Activated CD4-positive, alpha-beta memory T cell treated with anti-CD3 and anti-CD28 coated beads for 36 hours (primary cell): ENCODE results near the gene UPK1B. TPM values are rescaled to one million over a fixed set of nuclear protein-coding genes. Genes with fewer than 3 reads are reported as not detected.
"Not testable (repeated sequence)": the region's sequence is repeated elsewhere in the genome, so short reads cannot be mapped to it uniquely, and the experiment has no call there.

ENCODE experiments used
- CTCF ChIA-PET: fragments of 350-600 bp; sonication (Branson Sonifier 250); formaldehyde crosslinking; loops from one replicate; lab custom pipeline; 2021; ENCODE audit warnings: antibody characterized with exemption, inconsistent platforms; lab: Charles Lee
- POLR2A ChIA-PET: fragments of 350-600 bp; sonication (Branson Sonifier 250); formaldehyde crosslinking; loops from one replicate; lab custom pipeline; 2021; ENCODE audit warnings: antibody characterized with exemption; lab: Charles Lee
- DNase-seq: peaks from one replicate; pipeline ENCODE4 v3.0.0-alpha.2; 2020
- H3K27ac Mint-ChIP-seq: one replicate; pipeline ENCODE4 v1.8.0; 2021; ENCODE audit warnings: mixed read lengths
- H3K27me3 Mint-ChIP-seq: one replicate; pipeline ENCODE4 v1.8.0; 2021; ENCODE audit warnings: mixed read lengths
- H3K36me3 Mint-ChIP-seq: one replicate; pipeline ENCODE4 v1.8.0; 2021; ENCODE audit warnings: mixed read lengths
- H3K4me1 Mint-ChIP-seq: one replicate; pipeline ENCODE4 v1.8.0; 2021; ENCODE audit warnings: low read depth, mixed read lengths
- H3K4me3 Mint-ChIP-seq: one replicate; pipeline ENCODE4 v1.8.0; 2021; ENCODE audit warnings: mild to moderate bottlenecking, mixed read lengths
- H3K9me3 Mint-ChIP-seq: one replicate; pipeline ENCODE4 v1.8.0; 2021; ENCODE audit warnings: mixed read lengths
- intact Hi-C: fragments of 100-400 bp; cut with micrococcal nuclease; formaldehyde crosslinking; loops from one replicate; pipeline ENCODE4 v1.15.1; 2023
- total RNA-seq, 2 experiments: library from RNA; stranded (reverse); gene quantifications; one replicate each; pipeline ENCODE4 v1.2.3, GENCODE V29; 2021

The UPK1B gene
- not detected for total RNA-seq

DNA sequence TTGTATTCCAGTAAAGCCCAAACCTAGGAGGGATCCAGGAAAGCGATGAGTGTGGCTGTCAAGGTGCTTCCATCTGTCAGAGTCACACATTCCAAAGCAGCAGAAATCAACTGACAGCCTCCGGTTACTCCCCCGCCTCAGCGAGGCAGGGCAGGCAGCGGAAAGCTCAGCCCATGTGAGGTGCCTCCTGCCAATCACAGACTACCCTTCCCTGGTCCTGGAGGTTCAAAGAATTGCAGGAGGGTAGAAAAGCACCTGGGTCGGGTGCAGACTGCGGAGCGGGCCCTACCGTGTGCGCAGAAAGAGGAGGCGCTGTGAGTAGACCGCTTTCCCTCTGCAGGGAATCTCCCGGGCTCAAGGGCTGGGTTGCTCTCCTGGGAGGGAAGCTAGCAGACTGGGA, at the start of gene UPK1B:
TSS of gene UPK1B (plus strand) at position 274 of the 400 bp plus-strand sequence. CDS start 13,144 bp downstream, outside the sequence.
- Mint-ChIP-seq H3K27me3 (peaks cover 2% of the 10 kb centered on the region), H3K4me1 (no peaks in the 10 kb centered on the region), H3K27ac (no peak within 1 kb of the TSS), H3K9me3 (no peaks in the 10 kb centered on the region), H3K4me3 (no peak within 1 kb of the TSS), H3K36me3 (no peaks in the 10 kb centered on the region)
- intact Hi-C loops: no loop called here
- no peak for DNase-seq
- ChIA-PET CTCF (no interaction called here), POLR2A (no interaction called here)

DNA sequence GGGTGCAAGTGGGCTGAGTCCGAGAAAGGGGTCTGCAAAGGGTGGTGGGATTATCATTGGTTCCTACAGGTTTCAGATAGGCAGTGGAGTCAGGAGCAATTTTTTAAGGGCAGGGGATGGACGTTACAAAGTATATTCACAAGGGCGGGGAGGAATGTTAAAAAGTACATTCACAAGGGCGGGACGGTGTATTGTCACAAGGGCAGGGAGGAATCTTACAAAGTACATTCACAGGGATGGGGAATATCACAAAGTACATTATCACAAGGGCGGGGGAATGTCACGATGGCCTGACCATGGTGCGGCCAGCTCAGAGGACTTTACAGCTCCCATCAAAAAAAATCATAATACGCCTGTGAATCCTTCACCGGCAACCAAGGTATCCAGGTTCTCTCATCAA, 48.1 kb upstream of the UPK1B start:
- Mint-ChIP-seq H3K36me3 (no peaks in the 10 kb centered on the region), H3K4me1 (no peaks in the 10 kb centered on the region), H3K9me3 (no peaks in the 10 kb centered on the region), H3K27me3 (peaks cover 11% of the 10 kb centered on the region), H3K27ac (no peak overlapping the region), H3K4me3 (no peak overlapping the region)
- intact Hi-C loops: no loop called here
- DNase-seq: no peak
- ChIA-PET POLR2A (no interaction called here), CTCF (no interaction called here)

DNA sequence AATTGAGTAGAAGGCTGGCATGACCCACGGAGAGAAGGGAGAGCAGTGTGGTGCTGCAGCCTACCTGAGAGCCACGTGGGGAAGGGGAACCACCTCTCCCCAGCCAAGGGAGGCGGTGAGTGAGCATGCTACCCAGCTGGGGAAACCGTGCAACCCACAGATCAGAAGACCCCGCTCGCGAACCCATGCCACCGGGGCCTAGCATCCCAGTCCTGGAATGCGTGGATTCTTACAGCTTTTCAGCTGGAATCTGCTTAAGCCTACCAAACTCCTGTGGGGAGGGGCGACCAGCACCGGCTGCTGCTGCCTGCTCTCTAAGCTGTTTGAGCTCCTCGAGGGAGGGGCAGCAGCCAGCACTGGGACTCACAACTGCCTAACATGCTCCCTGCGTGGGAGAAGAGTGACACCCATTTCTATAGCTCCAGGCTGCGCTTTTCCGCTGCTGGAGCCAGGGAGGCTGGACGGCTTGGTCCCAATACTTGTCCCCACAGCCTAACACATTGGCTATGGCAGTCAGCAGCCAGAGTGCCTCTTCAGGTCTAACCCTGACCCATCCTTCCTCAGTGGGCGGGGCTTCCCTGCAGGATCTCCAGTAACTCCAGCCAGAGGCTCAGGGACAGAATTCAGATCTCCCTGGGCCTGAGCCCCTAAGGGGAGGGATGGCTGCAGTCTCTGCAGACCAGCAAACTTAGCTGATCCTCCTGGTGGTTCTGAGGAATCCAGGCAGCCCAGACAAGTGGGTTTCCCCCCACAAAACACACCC, 47.5 kb upstream of the UPK1B start:
- Mint-ChIP-seq H3K27ac (no peak overlapping the region), H3K4me3 (no peak overlapping the region), H3K27me3 (peaks cover 11% of the 10 kb centered on the region), H3K9me3 (no peaks in the 10 kb centered on the region), H3K4me1 (no peaks in the 10 kb centered on the region), H3K36me3 (no peaks in the 10 kb centered on the region)
- CTCF ChIA-PET: no interaction called here
- DNase-seq: no peak
- POLR2A ChIA-PET: no interaction called here
- intact Hi-C loops: no loop called here

DNA sequence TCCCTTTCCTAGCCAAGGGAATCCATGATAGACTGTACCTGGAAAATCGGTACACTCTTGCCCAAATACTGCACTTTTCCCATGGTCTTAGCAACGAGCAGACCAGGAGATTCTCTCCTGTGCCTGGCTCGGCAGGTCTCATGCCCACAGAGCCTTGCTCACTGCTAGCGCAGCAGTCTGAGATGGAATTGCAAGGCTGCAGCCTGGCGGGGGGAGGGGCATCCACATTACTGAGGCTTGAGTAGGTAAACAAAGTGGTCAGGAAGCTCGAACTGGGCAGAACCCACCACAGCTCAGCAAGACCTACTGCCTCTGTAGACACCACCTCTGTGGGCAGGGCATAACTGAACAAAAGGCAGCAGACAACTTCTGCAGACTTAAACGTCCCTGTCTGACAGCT, 43.1 kb upstream of the UPK1B start:
- H3K4me1 Mint-ChIP-seq, H3K27me3 Mint-ChIP-seq, H3K27ac Mint-ChIP-seq, intact Hi-C loops, H3K36me3 Mint-ChIP-seq, CTCF ChIA-PET, POLR2A ChIA-PET, H3K9me3 Mint-ChIP-seq, H3K4me3 Mint-ChIP-seq, DNase-seq: not testable (repeated sequence)

DNA sequence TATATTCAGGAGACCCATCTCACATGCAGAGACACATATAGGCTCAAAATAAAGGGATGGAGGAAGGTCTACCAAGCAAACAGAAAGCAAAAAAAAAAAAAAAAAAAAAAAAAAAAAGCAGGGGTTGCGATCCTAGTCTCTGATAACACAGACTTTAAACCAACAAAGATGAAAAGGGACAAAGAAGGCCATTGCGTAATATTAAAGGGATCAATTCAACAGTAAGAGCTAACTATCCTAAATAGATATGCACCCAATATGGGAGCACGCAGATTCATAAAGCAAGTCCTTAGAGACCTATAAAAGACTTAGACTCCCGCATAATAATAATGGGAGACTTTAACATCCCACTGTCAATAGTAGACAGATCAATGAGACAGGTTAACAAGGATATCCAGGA, 41.1 kb upstream of the UPK1B start:
- H3K36me3 Mint-ChIP-seq, DNase-seq, H3K9me3 Mint-ChIP-seq, H3K4me3 Mint-ChIP-seq, H3K27ac Mint-ChIP-seq, CTCF ChIA-PET, H3K27me3 Mint-ChIP-seq, intact Hi-C loops, H3K4me1 Mint-ChIP-seq, POLR2A ChIA-PET: not testable (repeated sequence)

DNA sequence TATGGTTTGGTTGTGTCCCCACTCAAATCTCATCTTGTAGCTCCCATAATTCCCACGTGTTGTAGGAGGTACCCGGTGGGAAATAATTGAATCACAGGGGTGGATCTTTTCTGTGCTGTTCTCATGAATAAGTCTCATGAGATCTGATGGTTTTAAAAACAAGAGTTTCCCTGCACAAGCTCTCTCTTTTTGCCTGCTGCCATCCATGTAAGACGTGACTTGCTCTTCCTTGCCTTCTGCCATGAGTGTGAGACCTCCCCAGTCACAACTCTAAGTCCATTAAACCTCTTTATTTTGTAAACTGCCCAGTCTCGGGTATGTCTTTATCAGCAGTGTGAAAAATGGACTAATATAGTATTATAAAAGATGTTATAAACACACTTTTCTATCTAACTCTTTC, 34.0 kb upstream of the UPK1B start:
- DNase-seq, H3K27ac Mint-ChIP-seq, intact Hi-C loops, CTCF ChIA-PET, H3K9me3 Mint-ChIP-seq, H3K4me1 Mint-ChIP-seq, H3K4me3 Mint-ChIP-seq, H3K27me3 Mint-ChIP-seq, H3K36me3 Mint-ChIP-seq, POLR2A ChIA-PET: not testable (repeated sequence)

DNA sequence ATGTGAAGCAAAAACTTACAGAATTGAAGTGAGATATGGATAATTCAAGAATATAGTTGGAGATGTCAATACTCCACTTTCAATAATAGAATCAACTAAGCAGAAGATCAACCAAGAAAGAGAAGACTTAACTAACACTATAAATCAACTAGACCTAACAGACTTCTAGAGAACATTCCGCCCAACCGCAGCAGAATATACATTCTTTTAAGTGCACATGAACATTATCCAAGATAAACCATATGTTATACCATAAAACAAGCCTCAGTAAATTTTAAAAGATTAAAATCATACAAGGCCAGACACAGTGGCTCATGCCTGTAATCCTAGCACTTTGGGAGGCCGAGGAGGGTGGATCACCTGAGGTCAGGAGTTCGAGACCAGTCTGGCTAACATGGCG, 32.9 kb upstream of the UPK1B start:
- Mint-ChIP-seq H3K36me3 (no peaks in the 10 kb centered on the region), H3K27ac (no peak overlapping the region), H3K4me3 (no peak overlapping the region), H3K4me1 (no peaks in the 10 kb centered on the region), H3K27me3 (no peaks in the 10 kb centered on the region), H3K9me3 (no peaks in the 10 kb centered on the region)
- intact Hi-C loops: no loop called here
- no peak for DNase-seq
- CTCF ChIA-PET: no interaction called here
- POLR2A ChIA-PET: no interaction called here

DNA sequence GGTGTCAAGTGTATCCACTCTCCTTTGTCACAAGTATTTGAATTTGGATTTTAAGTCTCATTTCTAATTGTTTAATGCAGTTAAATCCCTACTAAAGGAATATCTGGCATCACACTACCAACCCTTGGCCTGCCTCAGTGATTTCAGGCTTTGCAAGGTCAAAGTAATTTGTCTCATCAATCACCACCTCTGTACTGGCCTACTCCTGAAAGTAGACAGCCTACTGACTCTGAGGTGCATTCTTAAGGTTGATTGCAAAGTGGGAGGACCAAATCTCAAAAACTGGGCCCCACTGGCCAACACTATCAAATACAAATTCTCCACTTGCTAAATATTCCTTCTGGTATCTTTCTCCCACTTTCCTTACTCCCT, 28.3 kb upstream of the UPK1B start:
- CTCF ChIA-PET: interaction anchor here (0.7 to 6.2 kb wide), 2 partner anchors 96 to 536 kb away, joined by 3 to 73 read pairs; partner anchors contain the start of gene B4GALT4

DNA sequence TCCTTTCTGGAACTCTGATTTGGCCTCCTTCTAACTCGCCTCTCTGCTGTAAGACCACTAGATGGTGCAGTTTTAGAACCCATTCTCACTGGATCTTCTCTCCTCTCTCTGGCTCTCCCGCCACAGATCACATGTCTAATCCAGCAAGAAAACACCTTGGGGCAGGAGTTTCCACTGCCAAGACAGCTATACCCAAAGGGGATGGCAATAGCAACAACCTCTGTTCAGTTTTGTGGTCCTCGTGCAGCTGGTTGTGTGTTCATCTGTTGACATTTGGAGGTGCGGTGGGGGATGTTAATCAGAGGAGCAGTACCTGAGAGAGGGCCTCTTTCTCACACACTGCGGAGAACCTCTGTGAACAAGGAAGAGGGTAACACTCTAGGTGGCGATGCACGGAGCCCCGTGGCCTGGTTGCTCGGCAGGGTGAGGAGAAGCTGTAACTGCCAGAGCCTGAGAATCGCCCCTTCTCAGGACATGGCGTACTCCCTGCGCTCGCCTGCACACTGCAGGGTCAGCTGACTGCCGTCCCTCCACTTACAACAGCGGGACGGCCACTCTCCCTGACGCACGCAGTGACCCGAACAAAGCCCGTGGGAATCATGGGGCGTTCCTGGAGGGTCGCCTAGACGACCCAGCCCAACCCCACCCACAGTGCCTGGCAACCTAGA, 27.8 kb upstream of the UPK1B start, which contains the start of gene TEX55:
TSS of gene TEX55 (plus strand) at position 666 of the 668 bp plus-strand sequence. CDS start 25 bp downstream, outside the sequence.
- Mint-ChIP-seq H3K36me3 (no peaks in the 10 kb centered on the region), H3K27me3 (no peaks in the 10 kb centered on the region)
- POLR2A ChIA-PET: no interaction called here

More for the DNA sequence above, 28.3 kb upstream of the UPK1B start:
- Mint-ChIP-seq H3K36me3 (no peaks in the 10 kb centered on the region), H3K4me1 (no peaks in the 10 kb centered on the region), H3K27ac (no peak overlapping the region), H3K4me3 (no peak overlapping the region), H3K27me3 (no peaks in the 10 kb centered on the region), H3K9me3 (no peaks in the 10 kb centered on the region)
- no peak for DNase-seq
- POLR2A ChIA-PET: no interaction called here
- intact Hi-C loops: loop anchor here (1.0 kb wide), 1 partner anchor 96 kb away; no protein-coding TSS in a partner anchor

DNA sequence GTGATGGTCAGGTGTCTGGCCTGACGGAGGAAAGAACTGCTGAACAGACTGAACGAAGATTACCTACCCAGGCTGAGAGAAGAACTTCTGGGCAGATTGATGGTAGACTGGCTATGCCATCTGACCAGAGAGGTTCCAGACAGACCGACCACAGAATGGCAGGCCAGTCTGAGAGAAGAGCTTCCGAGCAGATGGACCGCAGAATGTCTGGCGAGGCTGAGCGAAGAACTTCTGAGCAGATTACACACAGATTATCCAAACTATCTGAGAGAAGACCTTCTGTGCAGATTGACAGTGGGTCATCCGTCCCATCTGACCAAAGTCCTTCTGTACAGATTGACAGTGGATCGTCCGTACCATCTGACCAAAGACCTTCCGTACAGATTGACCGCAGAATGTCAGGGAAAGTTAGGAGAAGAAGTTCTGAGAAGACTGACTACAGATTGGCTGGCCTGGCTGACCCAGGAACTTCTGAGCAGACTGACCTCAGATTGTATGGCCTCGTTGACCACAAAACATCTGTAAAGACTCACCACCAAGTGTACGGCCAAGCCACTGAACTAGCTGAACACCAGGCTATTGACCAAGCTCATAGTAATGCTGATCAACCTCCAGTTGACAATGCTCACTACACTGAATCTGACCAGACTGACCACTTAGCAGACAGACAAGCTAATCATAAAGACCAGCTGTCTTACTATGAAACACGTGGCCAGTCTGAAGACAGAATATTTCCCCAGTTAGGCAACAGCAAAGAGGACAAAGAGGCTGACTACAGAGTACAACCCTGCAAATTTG, 26.6 kb upstream of the UPK1B start:
- POLR2A ChIA-PET: no interaction called here
- Mint-ChIP-seq H3K4me1 (no peaks in the 10 kb centered on the region), H3K27me3 (no peaks in the 10 kb centered on the region), H3K27ac (no peak overlapping the region), H3K9me3 (no peaks in the 10 kb centered on the region), H3K36me3 (no peaks in the 10 kb centered on the region), H3K4me3 (no peak overlapping the region)
- CTCF ChIA-PET: interaction anchor here (0.9 to 6.2 kb wide), 2 partner anchors 95 to 206 kb away, joined by 3 to 73 read pairs; partner anchors contain the start of gene B4GALT4
- intact Hi-C loops: no loop called here
- DNase-seq: no peak

More for the DNA sequence above, 27.8 kb upstream of the UPK1B start, which contains the start of gene TEX55:
- intact Hi-C loops: loop anchor here (1.0 kb wide), 1 partner anchor 96 kb away; no protein-coding TSS in a partner anchor
- DNase-seq: no peak
- Mint-ChIP-seq H3K4me3 (no peak within 1 kb of the TSS), H3K4me1 (no peaks in the 10 kb centered on the region), H3K9me3 (no peaks in the 10 kb centered on the region), H3K27ac (no peak within 1 kb of the TSS)
- CTCF ChIA-PET: interaction anchor here (0.9 to 6.2 kb wide), 3 partner anchors 94 to 207 kb away, joined by 3 to 73 read pairs (median 3); partner anchors contain the start of gene B4GALT4

DNA sequence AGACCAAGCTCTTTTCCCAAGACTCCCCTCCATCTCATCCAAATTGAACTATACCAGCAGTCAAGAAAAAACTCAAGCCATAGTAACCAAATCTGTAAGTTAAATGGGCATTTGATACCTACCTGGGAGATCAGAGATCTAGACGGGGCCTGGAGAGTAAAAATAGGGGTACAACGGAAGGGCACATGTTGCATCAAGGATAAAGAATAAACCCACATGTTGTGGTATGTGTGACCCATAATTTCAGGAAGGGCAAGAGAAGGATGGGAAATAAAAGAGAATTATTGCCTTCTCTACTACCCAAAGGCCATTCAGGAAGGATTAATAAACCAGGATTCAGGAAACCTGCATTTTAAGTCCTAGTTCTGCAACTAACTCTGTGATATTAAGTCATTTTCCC, 25.9 kb upstream of the UPK1B start:
- DNase-seq: no peak
- H3K4me1 Mint-ChIP-seq: no peaks in the 10 kb centered on the region
- no peak overlapping the region for H3K4me3 Mint-ChIP-seq
- no peaks in the 10 kb centered on the region for H3K36me3 Mint-ChIP-seq
- no peaks in the 10 kb centered on the region for H3K27me3 Mint-ChIP-seq
- intact Hi-C loops: no loop called here
- ChIA-PET POLR2A (interaction anchor here (0.6 kb wide), 1 partner anchor 279 kb away, joined by 5 read pairs; no protein-coding TSS in a partner anchor), CTCF (interaction anchor here (6.2 kb wide), 1 partner anchor 94 kb away, joined by 73 read pairs; the partner anchor contains the start of gene B4GALT4)
- no peak overlapping the region for H3K27ac Mint-ChIP-seq
- no peaks in the 10 kb centered on the region for H3K9me3 Mint-ChIP-seq
